ENCODE data around the gene BNIPL.

BNIPL gene

DNA sequence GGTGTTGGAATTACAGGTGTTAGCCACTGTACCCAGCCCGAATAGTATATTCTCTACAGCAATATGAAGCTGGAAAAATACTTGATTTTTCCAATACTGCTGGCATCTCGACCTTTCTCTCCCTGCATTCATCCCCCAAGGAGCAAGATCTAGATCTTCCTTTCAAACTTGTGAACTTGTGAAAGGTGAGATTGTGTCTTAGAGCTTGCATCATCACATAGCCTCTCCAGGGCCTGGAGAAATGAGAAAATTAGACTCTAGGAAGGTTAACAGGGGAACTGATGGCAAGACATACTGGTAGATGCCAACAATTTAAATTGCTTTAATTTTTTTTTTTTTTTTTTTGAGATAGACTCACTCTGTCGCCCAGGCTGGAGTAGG is 26.1 kb upstream of the BNIPL start:
- no peak for FAIRE-seq

DNA sequence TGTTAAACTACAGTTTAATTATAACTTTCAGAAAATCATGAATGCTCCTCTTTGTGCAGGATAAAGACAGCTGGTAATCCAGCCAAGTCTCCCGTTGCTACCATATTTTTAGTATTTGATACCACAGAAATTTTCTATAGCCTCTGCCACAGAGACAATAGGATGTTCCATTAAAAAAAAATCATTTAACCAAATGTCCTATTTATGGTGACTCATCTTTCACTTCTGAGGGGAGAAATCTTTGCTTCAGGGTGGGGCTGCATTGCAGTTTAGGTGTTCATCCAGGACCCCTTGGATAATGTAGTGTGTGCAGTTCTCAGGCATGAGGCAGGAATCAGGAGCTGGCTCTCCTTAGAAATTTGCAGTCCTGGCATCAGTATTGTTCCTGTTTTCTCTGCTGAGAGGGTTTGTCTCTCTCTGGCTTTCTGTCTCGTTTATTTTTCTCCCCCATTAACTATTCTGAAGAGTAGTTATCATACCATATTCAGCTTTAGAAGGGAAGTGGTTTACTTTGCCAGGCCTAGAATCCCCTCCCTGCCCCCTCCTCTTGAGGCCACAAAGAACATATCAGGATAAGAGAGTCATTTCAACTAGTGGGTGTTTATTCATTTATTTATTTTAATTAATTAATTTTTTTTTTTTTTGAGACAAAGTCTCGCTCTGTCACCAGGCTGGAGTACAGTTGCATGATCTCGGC is 25.1 kb upstream of the BNIPL start:
- no peak for FAIRE-seq

- no peak for FAIRE-seq
These were observed 23.5 kb upstream of the BNIPL start for GRCh38 chr1:151012684-151013471.

GRCh38 chr1:151013518-151013917 is 22.9 kb upstream of the BNIPL start:
- FAIRE-seq = no peak

DNA sequence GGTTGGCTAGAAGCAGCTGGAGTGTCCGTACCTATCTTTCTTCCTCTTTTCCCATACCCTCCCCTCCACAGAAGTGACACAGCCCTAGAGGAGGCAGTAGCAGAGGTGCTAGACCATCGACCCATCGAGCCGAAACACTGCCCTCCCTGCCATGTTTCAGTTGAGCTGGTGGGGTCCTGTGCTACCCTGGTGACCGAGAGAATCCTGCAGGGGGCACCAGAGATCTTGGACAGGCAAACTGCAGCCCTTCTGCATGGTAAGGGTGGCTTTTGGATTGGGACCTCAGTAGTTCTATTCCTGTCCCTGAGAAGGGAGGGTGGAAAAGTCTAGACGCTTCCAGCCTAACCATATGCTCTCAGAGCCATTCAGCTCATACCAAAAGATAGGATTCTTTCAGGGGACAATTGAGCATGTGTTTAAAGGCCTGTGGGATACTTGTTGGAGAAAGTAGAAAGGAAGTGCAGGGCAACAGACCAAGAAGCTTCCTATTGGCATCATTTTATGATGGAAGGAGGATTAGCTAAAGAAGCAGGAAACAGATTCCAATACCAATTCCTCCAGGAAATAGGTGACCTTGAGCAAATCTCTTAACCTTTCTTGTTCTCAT is 11.7 kb upstream of the BNIPL start:
- FAIRE-seq = no peak

DNA sequence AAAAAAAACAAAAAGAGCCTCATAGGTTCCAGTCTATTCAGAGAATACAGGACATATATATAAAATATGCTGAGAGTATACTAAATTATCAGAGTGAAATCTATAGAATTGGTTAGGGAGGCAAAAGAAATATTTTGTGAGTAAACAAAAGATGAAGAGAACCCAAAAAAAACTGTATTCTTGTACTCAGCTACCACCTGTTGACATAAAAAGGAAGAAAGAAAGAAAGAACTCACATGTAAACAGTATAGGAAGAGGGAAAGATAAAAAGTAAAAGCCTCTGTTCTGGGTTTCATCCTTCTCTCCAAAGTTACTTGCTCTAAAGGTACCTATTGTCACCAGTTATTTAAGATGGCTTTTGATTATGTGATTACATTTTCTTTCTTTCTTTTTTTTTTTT is 9.9 kb upstream of the BNIPL start:
- no peak for FAIRE-seq

- FAIRE-seq = no peak
These were observed 4.2 kb upstream of the BNIPL start for GRCh38 chr1:151032164-151032563.

- no peak for FAIRE-seq
These were observed 1.2 kb upstream of the BNIPL start for GRCh38 chr1:151035167-151035566.

DNA sequence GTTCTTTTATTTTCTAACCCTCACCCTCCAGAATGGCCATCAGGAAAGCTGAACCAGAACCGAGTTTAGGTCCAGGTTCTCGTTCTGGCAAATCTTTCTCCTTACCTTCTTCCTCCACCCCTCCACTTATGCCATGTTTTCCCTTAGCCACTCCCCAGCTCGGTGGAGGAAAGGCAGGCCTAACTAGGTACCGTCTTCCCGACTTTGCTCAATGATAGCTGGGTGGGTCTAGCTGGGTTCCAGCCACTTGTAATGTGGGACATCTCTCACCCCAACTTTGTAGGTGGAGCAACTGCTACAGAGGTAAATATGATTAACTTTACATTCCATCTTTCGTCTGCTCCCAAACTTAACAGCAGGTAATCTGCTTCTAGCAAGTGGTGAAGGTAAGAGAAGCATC is 646 bp downstream of the BNIPL start:
- no peak for FAIRE-seq

- no peak for FAIRE-seq
These were observed 3.1 kb downstream of the BNIPL start for GRCh38 chr1:151039521-151039920.

GRCh38 chr1:151043163-151043562 is 6.8 kb downstream of the BNIPL start:
- no peak for FAIRE-seq

DNA sequence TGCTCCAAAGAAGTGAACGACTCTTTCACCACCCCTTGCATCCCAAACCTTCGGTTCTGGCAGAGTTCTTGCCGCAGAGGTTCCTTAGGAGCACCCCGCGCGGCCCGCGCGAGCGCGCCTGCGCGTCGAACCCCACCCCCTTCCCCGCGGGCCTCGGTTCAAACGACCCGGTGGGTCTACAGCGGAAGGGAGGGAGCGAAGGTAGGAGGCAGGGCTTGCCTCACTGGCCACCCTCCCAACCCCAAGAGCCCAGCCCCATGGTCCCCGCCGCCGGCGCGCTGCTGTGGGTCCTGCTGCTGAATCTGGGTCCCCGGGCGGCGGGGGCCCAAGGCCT is 11.2 kb downstream of the BNIPL start, which contains the start of gene C1orf56:
Gene C1orf56 (plus strand): TSS at position 161 of the 334 bp plus-strand sequence. CDS start 97 bp downstream, at position 258.
- FAIRE-seq = no peak

DNA sequence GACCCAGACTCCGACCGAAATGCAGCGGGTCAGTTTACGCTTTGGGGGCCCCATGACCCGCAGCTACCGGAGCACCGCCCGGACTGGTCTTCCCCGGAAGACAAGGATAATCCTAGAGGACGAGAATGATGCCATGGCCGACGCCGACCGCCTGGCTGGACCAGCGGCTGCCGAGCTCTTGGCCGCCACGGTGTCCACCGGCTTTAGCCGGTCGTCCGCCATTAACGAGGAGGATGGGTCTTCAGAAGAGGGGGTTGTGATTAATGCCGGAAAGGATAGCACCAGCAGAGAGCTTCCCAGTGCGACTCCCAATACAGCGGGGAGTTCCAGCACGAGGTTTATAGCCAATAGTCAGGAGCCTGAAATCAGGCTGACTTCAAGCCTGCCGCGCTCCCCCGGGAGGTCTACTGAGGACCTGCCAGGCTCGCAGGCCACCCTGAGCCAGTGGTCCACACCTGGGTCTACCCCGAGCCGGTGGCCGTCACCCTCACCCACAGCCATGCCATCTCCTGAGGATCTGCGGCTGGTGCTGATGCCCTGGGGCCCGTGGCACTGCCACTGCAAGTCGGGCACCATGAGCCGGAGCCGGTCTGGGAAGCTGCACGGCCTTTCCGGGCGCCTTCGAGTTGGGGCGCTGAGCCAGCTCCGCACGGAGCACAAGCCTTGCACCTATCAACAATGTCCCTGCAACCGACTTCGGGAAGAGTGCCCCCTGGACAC is 11.7 kb downstream of the BNIPL start:
- FAIRE-seq = no peak

DNA sequence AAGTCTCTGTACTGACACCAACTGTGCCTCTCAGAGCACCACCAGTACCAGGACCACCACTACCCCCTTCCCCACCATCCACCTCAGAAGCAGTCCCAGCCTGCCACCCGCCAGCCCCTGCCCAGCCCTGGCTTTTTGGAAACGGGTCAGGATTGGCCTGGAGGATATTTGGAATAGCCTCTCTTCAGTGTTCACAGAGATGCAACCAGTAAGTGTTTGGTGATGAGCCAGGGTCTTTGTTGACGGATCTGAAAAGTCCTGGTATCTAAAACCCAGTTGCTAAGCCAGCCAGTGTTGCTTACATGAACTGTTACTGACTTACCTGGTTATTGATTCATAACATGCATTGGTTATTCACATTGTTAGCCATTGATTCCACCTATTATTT is 12.3 kb downstream of the BNIPL start:
- no peak for FAIRE-seq

- no peak for FAIRE-seq
These were observed 13.1 kb downstream of the BNIPL start for GRCh38 chr1:151049458-151049857.

GRCh38 chr1:151050051-151050688 is 13.8 kb downstream of the BNIPL start:
- FAIRE-seq = no peak

DNA sequence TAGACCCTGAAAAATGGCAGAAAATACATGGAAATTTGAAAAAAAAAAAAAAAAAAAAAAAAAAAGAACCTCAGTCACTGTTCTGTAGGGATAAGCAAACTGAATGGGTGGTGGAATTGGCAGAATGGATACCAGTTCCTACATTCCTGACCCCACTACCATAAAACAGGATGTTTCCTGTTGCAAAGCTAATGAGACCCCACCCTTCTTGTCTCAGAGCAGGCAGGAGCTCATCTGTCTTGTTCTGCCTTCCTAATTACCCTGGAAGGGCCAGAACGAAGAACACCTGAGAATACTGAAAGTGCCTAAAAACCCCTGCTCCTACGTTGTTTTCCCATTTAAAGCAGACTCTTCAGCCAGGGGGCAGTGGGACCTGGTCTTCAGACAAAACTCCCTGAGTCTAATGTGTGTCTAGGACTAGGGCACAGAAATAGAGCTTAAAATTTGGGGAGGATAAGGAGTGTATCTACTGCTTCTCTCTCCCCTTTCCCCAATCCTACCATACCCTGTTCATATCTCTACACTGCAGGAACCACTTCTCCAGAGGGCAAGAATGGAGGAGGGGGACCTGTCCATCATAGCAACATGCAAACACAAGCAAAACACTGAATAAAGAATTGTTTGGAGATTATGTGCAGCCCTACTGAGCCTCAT is 15.1 kb downstream of the BNIPL start:
- no peak for FAIRE-seq

DNA sequence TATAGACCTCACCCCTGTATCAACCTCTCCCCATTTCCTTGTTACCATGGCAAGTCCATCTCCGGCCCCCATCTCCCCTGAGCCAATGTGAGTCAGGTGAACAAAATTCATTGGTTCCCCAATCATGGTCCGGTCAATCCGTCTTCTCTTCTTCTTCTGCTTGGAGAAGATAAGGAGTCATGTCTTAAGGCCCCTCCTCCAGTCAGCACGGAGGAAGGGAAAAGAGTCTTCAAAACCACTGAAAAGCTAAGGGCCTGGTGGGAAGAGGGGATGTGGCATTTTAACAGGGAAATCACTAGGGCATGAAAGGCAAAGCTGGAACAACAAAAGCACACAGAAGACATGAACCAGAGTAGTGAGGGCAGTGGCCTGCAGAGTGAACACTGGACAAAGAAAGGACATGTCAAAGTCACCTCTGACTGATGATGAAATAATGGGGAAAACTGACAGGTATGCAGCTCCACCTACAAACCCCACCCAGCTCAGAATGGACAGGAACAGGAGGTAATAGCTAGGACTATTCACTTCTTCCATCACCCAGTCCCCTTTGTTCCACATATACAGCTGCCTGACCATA is 18.7 kb downstream of the BNIPL start:
- no peak for FAIRE-seq

- FAIRE-seq = no peak
These were observed 19.2 kb downstream of the BNIPL start for GRCh38 chr1:151055581-151055980.

GRCh38 chr1:151056149-151056548 is 19.8 kb downstream of the BNIPL start:
- FAIRE-seq = no peak

DNA sequence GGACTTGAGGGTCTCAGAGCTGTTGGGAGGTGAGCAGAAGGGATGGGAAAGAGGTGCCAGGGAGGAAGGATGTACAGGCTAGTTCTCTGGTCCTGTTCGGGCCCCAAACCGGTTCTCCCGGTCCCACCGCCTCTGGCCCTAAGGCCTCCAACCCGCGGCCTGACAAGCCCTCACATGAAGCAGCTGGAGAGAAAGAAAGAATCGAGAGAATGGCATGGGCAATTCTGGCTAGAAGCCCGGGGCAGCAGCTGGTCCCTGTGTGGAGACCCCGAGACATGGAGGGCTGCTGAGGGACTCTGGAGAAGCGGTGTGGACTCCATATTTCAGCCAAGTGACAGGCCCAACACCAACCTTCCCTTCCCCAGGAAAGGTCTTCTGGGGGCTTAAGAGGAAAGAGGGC is 22.3 kb downstream of the BNIPL start:
- no peak for FAIRE-seq

Measured in endometrium (tissue), 2 donors.